ENCODE data around the gene ARMC7. TPM values are rescaled to one million over a fixed set of nuclear protein-coding genes. Genes with fewer than 3 reads are reported as not detected.

The ARMC7 gene
- total and polyA plus RNA-seq, 2 of the 4 experiments (the other 2 are of a cell fraction) = 1.8 to 6.9 TPM

DNA sequence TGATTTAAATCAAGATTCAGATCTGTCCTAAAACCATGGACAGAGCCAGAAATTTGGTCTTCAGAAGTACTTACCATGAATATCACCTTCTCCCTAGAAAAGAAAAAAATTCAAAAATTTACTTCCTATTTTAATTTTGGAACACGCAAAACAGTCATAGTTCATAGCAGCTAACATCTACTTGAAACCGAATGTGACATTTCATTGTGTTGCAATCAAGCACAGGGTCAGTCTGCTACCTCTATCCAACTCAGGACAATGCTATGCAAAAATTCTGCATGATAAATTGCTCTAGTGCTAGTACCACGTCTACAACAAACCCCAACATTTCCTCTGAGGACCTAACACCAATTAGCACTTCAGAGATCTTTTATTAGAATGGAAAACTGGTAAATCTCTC is 36.8 kb downstream of the ARMC7 start:
- TF ChIP-seq POLR2A (IDR thresholded peaks at IDR 0.05; ENCODE audit: low read depth, low read length) (no peak), CEBPB (IDR thresholded peaks at IDR 0.05; ENCODE audit: low read depth, low read length) (peak; percentile 75; the same call in 1 of the 2 replicates)
- Histone ChIP-seq H2AK5ac (ENCODE audit: low read depth, low read length) (no peak overlapping the region), H3K79me1 (ENCODE audit: low read depth in 1 of 2, low read length in 2 of 2) (peaks cover 45 to 63% of the 10 kb centered on the region in 2 experiments), H2AFZ (replicated peaks; ENCODE audit: low read length, poor library complexity) (no peak overlapping the region), H2BK5ac (ENCODE audit: low read depth, low read length, poor library complexity, severe bottlenecking) (no peak overlapping the region), H3K9me1 (ENCODE audit: insufficient read depth, low read length) (no peaks in the 10 kb centered on the region; the same call in 1 of the 2 replicates), H3K36me3 (ENCODE audit: control insufficient read depth, insufficient read depth, low read length) (peaks cover 43% of the 10 kb centered on the region), H3K4me2 (ENCODE audit: low read depth, low read length) (no peak overlapping the region), H3K4me1 (ENCODE audit: control insufficient read depth, insufficient read depth, low read length) (0 out of 2 replicates have a peak, but pooled peaks cover 1% of the 10 kb centered on the region), H2AK9ac (replicated peaks; ENCODE audit: low read depth, low read length, poor library complexity) (no peak overlapping the region), H2BK20ac (ENCODE audit: low read depth, low read length) (no peak overlapping the region), H3K27ac (ENCODE audit: insufficient read depth, low read length) (no peak overlapping the region), H3K18ac (ENCODE audit: low read depth, low read length) (no peak overlapping the region), H3K4ac (ENCODE audit: low read depth, low read length) (no peak overlapping the region), H3K27me3 (ENCODE audit: control insufficient read depth, insufficient read depth, low read length) (no peaks in the 10 kb centered on the region), H4K5ac (ENCODE audit: low read depth, low read length) (no peak overlapping the region), H3K4me3 (ENCODE audit: insufficient read depth, low read depth, low read length) (no peak overlapping the region), H4K20me1 (ENCODE audit: insufficient read depth, low read length) (peaks cover 12% of the 10 kb centered on the region), H3K9ac (ENCODE audit: low read depth, low read length) (no peak overlapping the region), H3K14ac (replicated peaks; ENCODE audit: low read depth, low read length) (no peak overlapping the region), H3K23ac (ENCODE audit: low read depth, low read length) (no peak overlapping the region), H4K8ac (ENCODE audit: low read depth in 2 of 2, low read length in 2 of 2) (no peak overlapping the region), H2BK120ac (ENCODE audit: low read depth, low read length) (no peak overlapping the region), H3K56ac (ENCODE audit: extremely low read depth, insufficient read depth, low read length) (no peak overlapping the region), H3K9me3 (ENCODE audit: control insufficient read depth, insufficient read depth, low read length) (no peaks in the 10 kb centered on the region), H2BK15ac (ENCODE audit: low read depth, low read length) (no peak overlapping the region), H4K91ac (ENCODE audit: insufficient read depth, low read depth, low read length) (no peak overlapping the region)
- peak; percentile 25 for DNase-seq
- dilution Hi-C loops (cut with HindIII; ENCODE audit: low sequenced_read_pairs, unreplicated experiment) (no loop called here), in situ Hi-C loops (cut with MboI; ENCODE audit: low sequenced_read_pairs) (no loop called here), intact Hi-C loops (cut with micrococcal nuclease) (no loop called here)
- 88% methylated on average over 2 of the region's 3 CpGs; no CpG with 5 or more reads in 1 of the 2 experiments for WGBS, 2 experiments (ENCODE audit: extremely low coverage in 2 of 2, insufficient read length in 1 of 2)
- ChIA-PET CTCF (no interaction called here), POLR2A (ENCODE audit: unreplicated experiment) (no interaction called here)
- BruUV-seq (replicated peaks) = no TSS peak
- no peak for ATAC-seq (ENCODE audit: low read depth)
